Measurements from ENCODE around the gene LIAS.
A peak's percentile ranks its signal among the peaks of the same experiment; 100 is the strongest.

The LIAS gene

DNA sequence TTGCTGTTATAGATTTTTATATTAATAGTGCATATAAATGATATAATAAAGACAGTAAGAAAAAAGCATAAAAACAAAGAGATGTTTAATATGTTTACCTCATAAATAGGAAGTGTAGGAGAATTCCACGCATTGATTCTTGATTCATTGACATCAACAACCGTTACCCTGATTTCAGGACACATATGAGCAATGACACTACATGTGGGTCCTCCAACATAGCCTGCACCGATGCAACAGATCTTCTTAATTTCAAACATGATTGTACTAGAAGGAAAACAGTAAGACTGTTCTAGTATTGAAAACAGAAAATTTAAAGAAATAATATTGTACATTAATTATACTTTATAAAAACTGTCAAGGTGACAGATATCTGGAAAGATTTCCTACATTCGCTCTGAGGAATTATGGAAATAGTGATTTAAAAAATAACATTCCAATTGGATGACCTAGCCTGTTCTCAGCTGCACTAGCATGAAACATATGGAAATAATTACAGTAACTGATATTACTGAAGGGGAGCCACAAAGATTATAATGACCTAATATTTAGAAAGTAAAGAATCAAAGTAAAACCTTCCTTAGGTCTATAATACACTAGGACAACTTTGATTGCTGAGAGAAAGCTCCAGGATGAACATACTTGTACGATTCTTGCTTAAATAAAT lies 62.5 kb downstream of the LIAS start:
- H3K27ac ChIP-seq = peak overlapping the region; percentile 91
- TF ChIP-seq, protein P1, sequence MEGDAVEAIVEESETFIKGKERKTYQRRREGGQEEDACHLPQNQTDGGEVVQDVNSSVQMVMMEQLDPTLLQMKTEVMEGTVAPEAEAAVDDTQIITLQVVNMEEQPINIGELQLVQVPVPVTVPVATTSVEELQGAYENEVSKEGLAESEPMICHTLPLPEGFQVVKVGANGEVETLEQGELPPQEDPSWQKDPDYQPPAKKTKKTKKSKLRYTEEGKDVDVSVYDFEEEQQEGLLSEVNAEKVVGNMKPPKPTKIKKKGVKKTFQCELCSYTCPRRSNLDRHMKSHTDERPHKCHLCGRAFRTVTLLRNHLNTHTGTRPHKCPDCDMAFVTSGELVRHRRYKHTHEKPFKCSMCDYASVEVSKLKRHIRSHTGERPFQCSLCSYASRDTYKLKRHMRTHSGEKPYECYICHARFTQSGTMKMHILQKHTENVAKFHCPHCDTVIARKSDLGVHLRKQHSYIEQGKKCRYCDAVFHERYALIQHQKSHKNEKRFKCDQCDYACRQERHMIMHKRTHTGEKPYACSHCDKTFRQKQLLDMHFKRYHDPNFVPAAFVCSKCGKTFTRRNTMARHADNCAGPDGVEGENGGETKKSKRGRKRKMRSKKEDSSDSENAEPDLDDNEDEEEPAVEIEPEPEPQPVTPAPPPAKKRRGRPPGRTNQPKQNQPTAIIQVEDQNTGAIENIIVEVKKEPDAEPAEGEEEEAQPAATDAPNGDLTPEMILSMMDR (IDR thresholded peaks at IDR 0.05) = no peak
- TF ChIP-seq ZFX (IDR thresholded peaks at IDR 0.05; ENCODE audit: borderline replicate concordance) = no peak

DNA sequence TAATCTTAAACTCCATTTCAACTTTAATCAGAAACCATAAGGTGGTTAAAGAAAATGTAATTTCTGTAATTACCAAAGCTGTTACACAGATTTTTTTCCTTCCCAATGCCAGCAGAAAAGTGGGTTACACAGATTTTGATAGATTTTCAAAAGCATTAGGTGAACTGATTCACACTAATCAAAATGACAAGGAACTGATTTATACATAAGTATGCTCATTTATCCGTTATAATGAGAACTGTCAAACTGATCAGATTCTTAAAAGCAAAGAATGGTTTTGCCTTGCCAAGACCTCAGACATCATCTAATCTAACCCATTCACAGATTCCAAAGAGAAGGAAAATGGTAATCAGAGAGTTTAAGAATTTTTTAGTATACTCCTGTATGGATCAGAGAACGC lies 63.2 kb downstream of the LIAS start:
- peak overlapping the region; percentile 91 for H3K27ac ChIP-seq
- no peak for TF ChIP-seq ZFX (IDR thresholded peaks at IDR 0.05; ENCODE audit: borderline replicate concordance)
- TF ChIP-seq, protein P1 (IDR thresholded peaks at IDR 0.05) = no peak

DNA sequence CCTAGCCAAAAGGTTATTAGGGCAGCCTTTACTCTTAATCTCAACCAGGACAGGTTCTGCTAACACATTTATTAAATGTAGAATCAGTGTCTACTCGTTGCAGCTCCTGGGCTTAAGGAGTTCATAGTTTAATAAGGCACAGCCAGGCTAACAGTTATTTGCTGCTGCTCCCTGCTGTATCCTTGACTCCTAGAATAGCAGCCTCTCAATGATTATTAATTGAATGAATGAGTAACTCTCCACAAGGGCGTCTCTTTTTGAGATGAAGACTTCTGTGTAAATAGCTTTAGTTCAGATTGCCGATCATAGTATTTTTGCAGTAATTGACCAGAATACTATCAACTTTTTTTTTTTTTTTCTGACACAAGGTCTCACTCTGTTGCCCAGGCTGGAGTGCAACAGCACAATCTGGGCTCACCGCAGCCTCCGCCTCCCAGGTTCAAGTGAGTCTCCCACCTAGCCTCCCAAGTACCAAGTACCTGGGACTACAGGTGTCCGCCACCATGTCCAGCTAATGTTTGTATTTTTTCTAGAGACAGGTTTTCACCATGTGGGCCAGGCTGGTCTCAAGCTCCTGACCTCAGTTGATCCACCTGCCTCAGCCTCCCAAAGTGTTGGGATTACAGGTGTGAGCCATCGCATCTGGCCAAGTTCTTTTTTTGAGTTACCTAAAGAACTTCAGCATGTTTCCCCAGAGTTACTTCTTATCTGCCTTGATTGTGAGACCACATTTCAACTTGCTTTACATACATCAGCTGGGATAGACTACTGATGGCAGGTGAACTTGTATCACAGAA lies 65.5 kb downstream of the LIAS start:
- peak overlapping the region; percentile 91 for H3K27ac ChIP-seq

DNA sequence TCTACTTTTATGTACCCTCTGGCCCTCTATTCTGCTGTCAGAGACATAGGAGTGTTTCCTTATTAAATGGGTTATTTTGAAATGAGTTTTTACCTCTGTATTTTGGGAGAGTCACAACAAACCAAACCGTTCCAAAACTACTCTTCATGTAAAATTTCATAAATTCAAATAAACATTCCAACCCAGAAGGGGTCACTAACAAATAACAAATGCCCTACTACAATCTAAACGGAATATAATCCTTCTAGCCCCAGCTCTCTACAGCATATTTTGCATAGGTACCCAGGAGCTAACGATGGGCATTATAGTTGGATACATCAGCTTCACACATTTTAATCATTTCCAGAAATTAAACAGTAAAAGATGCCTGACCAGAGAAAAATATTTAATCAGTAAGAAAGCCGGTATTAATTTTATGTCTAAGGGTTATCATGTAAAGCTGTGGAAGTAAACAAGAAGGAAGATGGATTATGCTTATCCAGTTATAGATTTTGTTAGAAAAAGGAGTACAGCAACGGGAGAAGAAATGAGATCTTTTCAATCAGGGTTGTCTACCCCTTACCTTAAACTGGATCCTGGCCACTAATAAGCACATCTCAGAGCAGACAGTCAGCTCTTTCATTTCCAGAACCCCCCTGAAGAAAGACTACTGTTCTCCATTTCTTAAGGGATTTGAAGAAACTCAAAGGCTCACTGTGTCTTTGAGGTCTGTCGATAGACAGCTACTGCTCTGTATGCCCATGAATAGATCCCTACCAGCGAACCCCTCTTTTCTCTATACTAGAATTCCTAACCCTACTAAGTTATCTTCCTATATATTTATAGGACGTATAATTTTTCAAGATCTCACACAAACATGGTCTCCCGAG lies 67.2 kb downstream of the LIAS start:
- TF ChIP-seq, protein P1 (IDR thresholded peaks at IDR 0.05) = no peak
- TF ChIP-seq ZFX (IDR thresholded peaks at IDR 0.05; ENCODE audit: borderline replicate concordance) = no peak
- H3K27ac ChIP-seq = peak overlapping the region; percentile 91

More for the DNA sequence above, 65.5 kb downstream of the LIAS start:
- no peak for TF ChIP-seq ZFX (IDR thresholded peaks at IDR 0.05; ENCODE audit: borderline replicate concordance)
- TF ChIP-seq, protein P1 (IDR thresholded peaks at IDR 0.05) = no peak

DNA sequence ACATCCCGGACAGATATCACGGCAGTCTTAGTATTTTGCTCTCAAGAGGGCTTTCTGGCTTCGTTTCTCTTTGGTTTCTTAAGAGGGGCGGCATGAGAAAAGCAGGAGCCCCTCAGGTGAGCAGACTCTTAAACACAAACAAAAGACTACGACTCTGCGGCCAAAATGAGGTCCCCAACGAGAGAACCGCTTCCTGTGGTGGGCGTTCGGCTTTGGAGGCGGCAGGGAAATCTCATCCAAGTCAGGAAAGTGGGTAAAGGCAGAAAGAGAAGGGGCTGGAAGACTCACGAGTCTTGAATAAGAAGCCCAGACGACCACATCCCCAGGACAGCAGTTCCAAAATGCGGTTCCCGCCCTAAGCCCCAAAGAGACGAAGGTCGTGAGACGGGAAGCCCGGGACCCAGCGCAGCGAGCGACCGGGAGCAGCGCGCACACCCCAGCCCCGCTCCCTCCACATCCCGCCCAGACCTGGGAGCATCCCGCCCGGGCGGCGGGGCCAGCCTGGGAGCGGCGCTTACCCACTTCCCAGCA lies 68.0 kb downstream of the LIAS start:
- TF ChIP-seq, protein P1 (IDR thresholded peaks at IDR 0.05) = no peak
- no peak for TF ChIP-seq ZFX (IDR thresholded peaks at IDR 0.05; ENCODE audit: borderline replicate concordance)
- peak overlapping the region; percentile 91 for H3K27ac ChIP-seq

DNA sequence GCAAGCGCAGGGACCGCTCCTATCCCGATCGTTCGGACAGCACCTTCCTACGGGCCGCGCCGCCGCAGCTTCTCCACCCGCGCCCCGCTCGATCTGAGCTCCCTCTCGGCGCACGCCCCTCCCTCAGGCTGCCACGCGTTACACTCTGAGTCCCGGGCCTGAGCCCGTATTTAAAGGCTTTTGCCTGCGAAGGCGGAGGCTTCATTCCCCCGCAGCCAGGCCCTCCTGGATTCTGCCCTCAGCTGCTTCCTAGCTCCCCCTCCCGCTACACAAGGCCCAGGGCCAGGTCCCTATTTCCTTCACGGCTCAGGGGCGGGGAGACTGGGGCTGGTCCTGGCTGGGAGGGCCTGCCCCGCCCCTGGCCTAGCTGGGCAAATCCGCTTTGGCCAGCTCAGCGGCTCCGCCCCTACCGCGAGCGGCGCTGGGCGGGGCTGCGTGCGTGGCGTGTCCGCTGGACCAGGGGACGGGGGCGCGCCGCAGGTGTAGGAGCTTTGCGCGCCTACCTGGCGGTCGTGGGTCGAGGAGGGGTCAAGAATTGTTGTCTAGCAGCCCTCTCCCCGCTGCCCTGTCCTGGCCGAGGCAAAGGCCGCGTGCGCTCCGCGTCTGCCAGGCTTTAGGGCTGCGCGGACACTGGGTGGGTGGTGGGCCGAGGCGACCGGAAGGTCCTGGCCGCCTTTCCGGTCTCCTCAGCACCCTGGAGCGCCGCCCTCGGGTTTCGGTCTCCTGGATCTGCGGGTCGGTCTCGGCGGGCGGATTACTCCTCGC lies 68.6 kb downstream of the LIAS start, which contains the start of gene UGDH:
Gene UGDH (minus strand): TSS at position 144 of the 765 bp plus-strand sequence. CDS start 5,927 bp downstream, outside the sequence.
- H3K27ac ChIP-seq = peak within 1 kb of the TSS; percentile 91

More for the DNA sequence above, 68.6 kb downstream of the LIAS start, which contains the start of gene UGDH:
- no peak for TF ChIP-seq ZFX (IDR thresholded peaks at IDR 0.05; ENCODE audit: borderline replicate concordance)
- TF ChIP-seq, protein P1 (IDR thresholded peaks at IDR 0.05) = no peak
